HepG2 (cell line): Measurements from ENCODE around the gene CCDC97. TPM values are rescaled to one million over a fixed set of nuclear protein-coding genes. Genes with fewer than 3 reads are reported as not detected.

Source experiments
- CEBPB ChIP-seq: IDR thresholded peaks from 2 replicates; pipeline ENCODE4 v1.6.1; 2011; ENCODE audit warnings: low read depth, low read length, improper control_type of control experiment, borderline replicate concordance
- EED ChIP-seq: sonication (generic); formaldehyde crosslinking; IDR thresholded peaks from 2 replicates; pipeline ENCODE4 v1.5.0; 2020; ENCODE audit warnings: mild to moderate bottlenecking, missing genetic modification reagents
- HNRNPK ChIP-seq: fragments of 200-400 bp; formaldehyde crosslinking; IDR thresholded peaks from 2 replicates; pipeline ENCODE4 v1.6.1; 2018; ENCODE audit warnings: low read length, low read depth, moderate library complexity, mild to moderate bottlenecking; ENCODE audit not compliant: poor library complexity, severe bottlenecking
- MAFG ChIP-seq: sonication (generic); formaldehyde crosslinking; IDR thresholded peaks from 2 replicates; pipeline ENCODE4 v1.5.1; 2020; ENCODE audit warnings: mild to moderate bottlenecking, missing genetic modification reagents
- MYPOP ChIP-seq: sonication (generic); formaldehyde crosslinking; IDR thresholded peaks from 2 replicates; pipeline ENCODE4 v1.8.1; 2023; ENCODE audit warnings: mild to moderate bottlenecking, moderate library complexity, missing genetic modification reagents
- NAIF1 ChIP-seq: sonication (generic); formaldehyde crosslinking; IDR thresholded peaks from 2 replicates; pipeline ENCODE4 v1.5.0; 2020; ENCODE audit warnings: mild to moderate bottlenecking, missing genetic modification reagents, borderline replicate concordance
- NONO ChIP-seq, 2 experiments: fragments of 450-650 bp in 1 of 2; sonication (generic) in 1 of 2; formaldehyde crosslinking in 1 of 2; IDR thresholded peaks in 1 of 2; conservative IDR thresholded peaks in 1 of 2; 2 replicates each; pipeline versions ENCODE4 v1.6.1 to v1.8.0; 2017 to 2022; ENCODE audit warnings: mild to moderate bottlenecking in 1 of 2, missing genetic modification reagents in 1 of 2, moderate library complexity in 1 of 2
- NR1H2 ChIP-seq: sonication (generic); formaldehyde crosslinking; IDR thresholded peaks from 2 replicates; pipeline ENCODE4 v1.8.1; 2022; ENCODE audit warnings: low read depth, missing genetic modification reagents, borderline replicate concordance
- PREB ChIP-seq: sonication (generic); formaldehyde crosslinking; IDR thresholded peaks from 2 replicates; pipeline ENCODE4 v1.4.0; 2020; ENCODE audit warnings: missing genetic modification reagents
- RFX5 ChIP-seq: IDR thresholded peaks from 2 replicates; pipeline ENCODE4 v1.6.1; 2011; ENCODE audit warnings: low read depth, low read length, improper control_type of control experiment
- SMYD3 ChIP-seq: sonication (generic); formaldehyde crosslinking; IDR thresholded peaks from 2 replicates; pipeline ENCODE4 v1.8.1; 2023; ENCODE audit warnings: mild to moderate bottlenecking, missing genetic modification reagents
- TEAD2 ChIP-seq: sonication (generic); formaldehyde crosslinking; IDR thresholded peaks from 2 replicates; pipeline ENCODE4 v1.9.0; 2021; ENCODE audit warnings: missing genetic modification reagents
- TMF1 ChIP-seq: sonication (generic); formaldehyde crosslinking; IDR thresholded peaks from 2 replicates; pipeline ENCODE4 v1.8.1; 2022; ENCODE audit warnings: low read depth, missing genetic modification reagents
- U2AF2 ChIP-seq: fragments of 200-400 bp; formaldehyde crosslinking; IDR thresholded peaks from 2 replicates; pipeline ENCODE4 v1.6.1; 2017; ENCODE audit warnings: low read depth, mild to moderate bottlenecking, low read length
- ZC3H4 ChIP-seq: sonication (generic); formaldehyde crosslinking; IDR thresholded peaks from 2 replicates; pipeline ENCODE4 v1.4.0; 2020; ENCODE audit warnings: missing genetic modification reagents, borderline replicate concordance
- ZKSCAN5 ChIP-seq: sonication (generic); formaldehyde crosslinking; IDR thresholded peaks from 2 replicates; pipeline ENCODE4 v1.5.1; 2020; ENCODE audit warnings: mild to moderate bottlenecking, missing genetic modification reagents
- ZNF124 ChIP-seq: sonication (generic); formaldehyde crosslinking; IDR thresholded peaks from 2 replicates; pipeline ENCODE4 v1.4.0; 2020; ENCODE audit warnings: missing genetic modification reagents
- ZNF180 ChIP-seq: sonication (generic); formaldehyde crosslinking; IDR thresholded peaks from 2 replicates; pipeline ENCODE4 v1.4.0; 2020; ENCODE audit warnings: low read depth, missing genetic modification reagents, borderline replicate concordance
- ZNF263 ChIP-seq: sonication (generic); formaldehyde crosslinking; IDR thresholded peaks from 2 replicates; pipeline ENCODE4 v1.4.0; 2020; ENCODE audit warnings: missing genetic modification reagents
- ZNF670 ChIP-seq: sonication (generic); formaldehyde crosslinking; IDR thresholded peaks from 2 replicates; pipeline ENCODE4 v1.8.0; 2022; ENCODE audit warnings: mild to moderate bottlenecking, missing genetic modification reagents, borderline replicate concordance
- ZNF75D ChIP-seq: sonication (generic); formaldehyde crosslinking; IDR thresholded peaks from 2 replicates; pipeline ENCODE4 v1.8.1; 2023; ENCODE audit warnings: missing genetic modification reagents, mild to moderate bottlenecking, borderline replicate concordance
- ZSCAN20 ChIP-seq: sonication (generic); formaldehyde crosslinking; IDR thresholded peaks from 2 replicates; pipeline ENCODE4 v1.4.0; 2020; ENCODE audit warnings: missing genetic modification reagents, mild to moderate bottlenecking, borderline replicate concordance
- polyA plus RNA-seq, 8 experiments: library from polyadenylated mRNA; depleted of rRNA in 3 of 8; stranded (reverse) in 7 of 8; unstranded in 1 of 8; fragments of >200 nt; fragmentation: Illumina TruSeq in 4 of 8; extraction: Trizol in 4 of 8; gene quantifications; 2 replicates each; pipeline versions ENCODE4 v1.2.1 to v1.2.3, GENCODE V29; 2011 to 2016; ENCODE audit warnings: low read depth in 4 of 8, missing spikeins in 1 of 8, mixed read lengths in 1 of 8; ENCODE audit not compliant: insufficient read depth in 1 of 8
- total RNA-seq, 5 experiments: library from RNA; depleted of rRNA; stranded (reverse); fragments of >200 nt; fragmentation: Illumina TruSeq; extraction: Trizol; gene quantifications; 2 replicates each; pipeline ENCODE4 v1.2.3, GENCODE V29; 2016; ENCODE audit warnings: low read depth in 1 of 5

The CCDC97 gene
- total and polyA plus RNA-seq, 2 of the 13 experiments (the other 11 are each of a cell fraction or from before 2014, with no cell fraction given) = 6.2 to 7.3 TPM

GRCh38 chr19:41324921-41325639, 15.1 kb downstream of the CCDC97 start (continued):
- no peak for TF ChIP-seq EED (CRISPR knock-in tag)
- TF ChIP-seq U2AF2 = no peak
- TF ChIP-seq ZNF124 (CRISPR knock-in tag) = no peak
- no peak for TF ChIP-seq RFX5
- TF ChIP-seq ZNF180 = no peak
- no peak for TF ChIP-seq ZSCAN20 (CRISPR knock-in tag)
- no peak for TF ChIP-seq TMF1 (CRISPR knock-in tag)
- no peak for TF ChIP-seq ZNF75D
- TF ChIP-seq ZNF670 (CRISPR knock-in tag) = no peak
- peak; percentile 38; the same call in 1 of the 2 replicates for TF ChIP-seq ZNF263
- TF ChIP-seq SMYD3 (CRISPR knock-in tag) = no peak
- no peak for TF ChIP-seq MYPOP (CRISPR knock-in tag)
- 0 out of 2 replicates have a peak, but pooled peaks have one; percentile 59 for TF ChIP-seq ZC3H4
- TF ChIP-seq HNRNPK = peak; percentile 82
- no peak for TF ChIP-seq PREB (CRISPR knock-in tag)
- TF ChIP-seq NAIF1 (CRISPR knock-in tag) = no peak
- TF ChIP-seq NR1H2 (CRISPR knock-in tag) = no peak
- TF ChIP-seq CEBPB = no peak
- TF ChIP-seq MAFG (CRISPR knock-in tag) = no peak
- TF ChIP-seq ZKSCAN5 = no peak
- TF ChIP-seq TEAD2 (CRISPR knock-in tag) = no peak
- 0 out of 2 replicates have a peak, but pooled peaks have one; percentile 51 for TF ChIP-seq NONO (IDR thresholded peaks at IDR 0.05)
- peak; percentile 49 for TF ChIP-seq NONO (CRISPR knock-in tag; conservative IDR thresholded peaks at IDR 0.05)
